Parathyroid adenoma (tissue), 2 donors: Measurements from ENCODE around the gene CHST3.

Source experiments
- H2AFZ ChIP-seq: fragments of 300-600 bp; sonication (generic); one replicate; pipeline ENCODE4 v1.7.0; 2017; ENCODE audit warnings: antibody characterized with exemption, mild to moderate bottlenecking
- H3K27ac ChIP-seq: fragments of 300-600 bp; sonication (generic); one replicate; pipeline ENCODE4 v1.7.0; 2017
- H3K27me3 ChIP-seq: fragments of 300-600 bp; sonication (generic); one replicate; pipeline ENCODE4 v1.7.0; 2017; ENCODE audit warnings: low read length; ENCODE audit not compliant: control insufficient read depth, insufficient read depth
- H3K36me3 ChIP-seq: fragments of 300-600 bp; sonication (generic); one replicate; pipeline ENCODE4 v1.7.0; 2017; ENCODE audit warnings: low read length; ENCODE audit not compliant: control insufficient read depth, insufficient read depth
- H3K4me1 ChIP-seq: fragments of 300-600 bp; sonication (generic); one replicate; pipeline ENCODE4 v1.7.0; 2017; ENCODE audit warnings: control low read depth
- H3K4me2 ChIP-seq: fragments of 300-600 bp; sonication (generic); one replicate; pipeline ENCODE4 v1.7.0; 2017; ENCODE audit warnings: low read length
- H3K4me3 ChIP-seq: fragments of 300-600 bp; sonication (generic); one replicate; pipeline ENCODE4 v1.7.0; 2017; ENCODE audit warnings: low read depth, low read length
- H3K79me2 ChIP-seq: fragments of 300-600 bp; sonication (generic); one replicate; pipeline ENCODE4 v1.7.0; 2017; ENCODE audit warnings: control low read depth
- H3K9ac ChIP-seq: fragments of 300-600 bp; sonication (generic); one replicate; pipeline ENCODE4 v1.7.0; 2017; ENCODE audit warnings: mild to moderate bottlenecking
- H3K9me3 ChIP-seq: fragments of 300-600 bp; sonication (generic); one replicate; pipeline ENCODE4 v1.7.0; 2017; ENCODE audit warnings: low read length; ENCODE audit not compliant: control insufficient read depth
- CTCF ChIP-seq: fragments of 300-600 bp; sonication (generic); IDR thresholded peaks from one replicate; pipeline ENCODE4 v1.7.0; 2017; ENCODE audit warnings: antibody characterized with exemption, mild to moderate bottlenecking
- donor health status: primary hyperparathyroidism.

Gene CHST3

GRCh38 chr10:72016608-72017300 lies 52.6 kb downstream of the CHST3 start:
- Histone ChIP-seq H3K27ac (no peak overlapping the region), H3K79me2 (no peaks in the 10 kb centered on the region), H3K4me2 (no peak overlapping the region), H3K9ac (no peak overlapping the region), H3K4me3 (no peak overlapping the region), H2AFZ (no peak overlapping the region), H3K27me3 (no peaks in the 10 kb centered on the region), H3K4me1 (no peaks in the 10 kb centered on the region), H3K36me3 (no peaks in the 10 kb centered on the region), H3K9me3 (no peaks in the 10 kb centered on the region)
- TF ChIP-seq CTCF: no peak

GRCh38 chr10:72019085-72019876 lies 55.1 kb downstream of the CHST3 start:
- no peak overlapping the region for H3K4me2 ChIP-seq
- no peak overlapping the region for H3K9ac ChIP-seq
- H3K4me3 ChIP-seq: no peak overlapping the region
- no peaks in the 10 kb centered on the region for H3K4me1 ChIP-seq
- H2AFZ ChIP-seq: no peak overlapping the region
- TF ChIP-seq CTCF: no peak
- no peaks in the 10 kb centered on the region for H3K79me2 ChIP-seq
- H3K27ac ChIP-seq: no peak overlapping the region
- no peaks in the 10 kb centered on the region for H3K9me3 ChIP-seq
- H3K27me3 ChIP-seq: no peaks in the 10 kb centered on the region
- no peaks in the 10 kb centered on the region for H3K36me3 ChIP-seq

GRCh38 chr10:72020914-72021809 lies 57.0 kb downstream of the CHST3 start:
- no peaks in the 10 kb centered on the region for H3K27me3 ChIP-seq
- H2AFZ ChIP-seq: no peak overlapping the region
- no peaks in the 10 kb centered on the region for H3K4me1 ChIP-seq
- H3K27ac ChIP-seq: no peak overlapping the region
- no peaks in the 10 kb centered on the region for H3K9me3 ChIP-seq
- no peak overlapping the region for H3K4me2 ChIP-seq
- no peaks in the 10 kb centered on the region for H3K36me3 ChIP-seq
- no peak for TF ChIP-seq CTCF
- no peak overlapping the region for H3K4me3 ChIP-seq
- no peak overlapping the region for H3K9ac ChIP-seq
- H3K79me2 ChIP-seq: no peaks in the 10 kb centered on the region

GRCh38 chr10:72022228-72022627 lies 58.0 kb downstream of the CHST3 start:
- no peak overlapping the region for H3K4me3 ChIP-seq
- H3K9ac ChIP-seq: no peak overlapping the region
- no peaks in the 10 kb centered on the region for H3K9me3 ChIP-seq
- TF ChIP-seq CTCF: no peak
- no peaks in the 10 kb centered on the region for H3K4me1 ChIP-seq
- H3K79me2 ChIP-seq: no peaks in the 10 kb centered on the region
- no peaks in the 10 kb centered on the region for H3K36me3 ChIP-seq
- H2AFZ ChIP-seq: no peak overlapping the region
- no peak overlapping the region for H3K4me2 ChIP-seq
- no peak overlapping the region for H3K27ac ChIP-seq
- H3K27me3 ChIP-seq: no peaks in the 10 kb centered on the region
